Fibroblast of lung (primary cell): ENCODE data around the gene NRAP.

Experiments used
- CTCF ChIP-seq, 2 donors: IDR thresholded peaks in 1 of 2; conservative IDR thresholded peaks in 1 of 2; 1 replicate in 1 of 2; 2 replicates in 1 of 2; pipeline ENCODE4 v1.5.1; 2011 to 2012; ENCODE audit warnings: low read length in 2 of 2, control low read depth in 1 of 2, inconsistent platforms in 1 of 2, low read depth in 1 of 2, mild to moderate bottlenecking in 1 of 2
- EZH2 ChIP-seq: IDR thresholded peaks from 2 replicates; pipeline ENCODE4 v1.5.1; 2012; ENCODE audit warnings: low read length, control low read depth, mild to moderate bottlenecking; ENCODE audit errors: missing control alignments

DNA sequence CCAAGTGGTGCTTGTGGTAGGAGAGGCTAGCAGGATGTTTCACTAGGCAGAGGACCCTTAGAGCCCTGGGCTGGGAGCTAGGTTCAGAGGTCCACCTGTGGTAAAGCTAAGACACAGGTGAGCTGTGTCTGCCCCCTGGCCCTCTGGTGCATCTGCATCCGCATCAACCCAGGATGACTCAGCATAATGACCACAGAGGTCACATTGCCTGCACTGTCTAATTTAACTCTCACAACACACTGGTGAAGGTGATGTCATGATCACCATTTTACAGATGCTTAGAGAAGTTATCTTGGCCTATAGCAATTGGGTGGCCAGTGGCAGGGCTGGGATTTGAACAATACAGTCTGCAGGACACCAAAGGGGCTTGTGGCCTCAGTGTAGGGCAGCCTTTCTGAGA lies 77.9 kb downstream of the NRAP start:
- TF ChIP-seq CTCF (conservative IDR thresholded peaks at IDR 0.05 in 1 of 2, IDR thresholded peaks at IDR 0.05 in 1 of 2; ENCODE audit: low read depth in 1 of 2, low read length in 2 of 2) (no peak), EZH2 (no peak)
